ENCODE data around the gene ATP2B3. TPM values are rescaled to one million over a fixed set of nuclear protein-coding genes. Genes with fewer than 3 reads are reported as not detected.

Gene ATP2B3
- total and polyA plus RNA-seq, 9 of the 15 experiments (the other 6 are each of a cell fraction or from before 2014, with no cell fraction given) = 0.04 TPM; not detected in 8

DNA sequence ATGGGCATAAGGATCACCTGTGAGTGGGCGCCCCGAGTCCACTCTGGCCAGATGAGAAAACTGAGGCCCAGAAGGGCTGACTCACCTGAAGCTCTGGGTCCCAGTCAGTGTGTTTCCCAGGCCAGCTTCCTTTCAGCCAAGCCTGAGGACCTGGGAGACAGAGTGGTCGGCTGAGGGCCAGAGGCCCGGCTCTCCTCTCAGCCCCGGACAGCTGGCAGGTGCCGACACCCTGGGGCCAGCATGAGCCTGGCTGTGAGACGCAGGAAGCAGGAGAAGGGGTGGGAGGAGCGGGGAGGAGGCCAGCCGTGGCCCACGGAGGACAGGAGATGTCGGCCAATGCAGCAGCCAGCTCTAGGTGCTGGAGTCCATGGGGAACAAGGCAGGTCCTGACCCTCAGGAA lies 28.9 kb downstream of the ATP2B3 start:
- Histone ChIP-seq H3K4me3 (no peak overlapping the region), H3K4me1 (replicated peaks in 1 of 2; ENCODE audit: control insufficient read depth in 2 of 2, insufficient read depth in 2 of 2, low read length in 2 of 2) (peaks cover 0 to 35% of the 10 kb centered on the region in 2 experiments; a peak in 3 of 5 replicates), H3K27me3 (ENCODE audit: control insufficient read depth in 2 of 2, insufficient read depth in 2 of 2, low read length in 2 of 2) (peaks cover 3 to 34% of the 10 kb centered on the region in 2 experiments; a peak in 3 of 5 replicates), H3K36me3 (ENCODE audit: control insufficient read depth, insufficient read depth, low read length) (no peaks in the 10 kb centered on the region), H3K4me2 (ENCODE audit: insufficient read depth, low read length) (no peak overlapping the region), H4K20me1 (replicated peaks; ENCODE audit: control insufficient read depth, insufficient read depth, low read length) (no peaks in the 10 kb centered on the region), H2AFZ (ENCODE audit: low read depth, low read length) (no peak overlapping the region), H3K79me2 (ENCODE audit: control insufficient read depth, insufficient read depth, low read length) (no peaks in the 10 kb centered on the region), H3K9me1 (ENCODE audit: control insufficient read depth, insufficient read depth, low read length) (no peaks in the 10 kb centered on the region), H3K9ac (ENCODE audit: insufficient read depth in 1 of 2, low read depth in 2 of 2, low read length in 2 of 2) (no peak overlapping the region; a peak in 1 of 4 replicates), H3K27ac (ENCODE audit: extremely low read depth, low read depth, low read length) (no peak overlapping the region), H3K9me3 (replicated peaks; ENCODE audit: control insufficient read depth, insufficient read depth, low read depth, low read length) (no peaks in the 10 kb centered on the region)
- DNase-seq (ENCODE audit: extremely low read depth in 1 of 4, low spot score in 3 of 4) = no peak
- TF ChIP-seq NFRKB (IDR thresholded peaks at IDR 0.05; ENCODE audit: low read depth) (no peak), RFX7 (CRISPR knock-in tag; IDR thresholded peaks at IDR 0.05) (no peak), BRCA1 (IDR thresholded peaks at IDR 0.05) (no peak), BRCA1 (CRISPR knock-in tag; IDR thresholded peaks at IDR 0.05) (no peak), PURB (CRISPR knock-in tag; IDR thresholded peaks at IDR 0.05; ENCODE audit: low read depth) (no peak), RUNX1 (IDR thresholded peaks at IDR 0.05; ENCODE audit: low read depth) (no peak), ZNF324 (CRISPR knock-in tag; IDR thresholded peaks at IDR 0.05) (no peak), SP1 (CRISPR knock-in tag; IDR thresholded peaks at IDR 0.05) (no peak), CBX3 (IDR thresholded peaks at IDR 0.05; ENCODE audit: borderline replicate concordance in 1 of 2, low read length in 2 of 2) (no peak), TAF1 (IDR thresholded peaks at IDR 0.05; ENCODE audit: control insufficient read depth, extremely low read depth, insufficient read depth, low read length, severe bottlenecking) (no peak), TEAD4 (IDR thresholded peaks at IDR 0.05; ENCODE audit: low read length) (no peak), TEAD4 (CRISPR knock-in tag; IDR thresholded peaks at IDR 0.05; ENCODE audit: borderline replicate concordance) (no peak), KHSRP (IDR thresholded peaks at IDR 0.05) (no peak), KDM4B (IDR thresholded peaks at IDR 0.05; ENCODE audit: borderline replicate concordance in 2 of 2, low read depth in 1 of 2) (no peak)
- TF ChIP-seq, protein P1, sequence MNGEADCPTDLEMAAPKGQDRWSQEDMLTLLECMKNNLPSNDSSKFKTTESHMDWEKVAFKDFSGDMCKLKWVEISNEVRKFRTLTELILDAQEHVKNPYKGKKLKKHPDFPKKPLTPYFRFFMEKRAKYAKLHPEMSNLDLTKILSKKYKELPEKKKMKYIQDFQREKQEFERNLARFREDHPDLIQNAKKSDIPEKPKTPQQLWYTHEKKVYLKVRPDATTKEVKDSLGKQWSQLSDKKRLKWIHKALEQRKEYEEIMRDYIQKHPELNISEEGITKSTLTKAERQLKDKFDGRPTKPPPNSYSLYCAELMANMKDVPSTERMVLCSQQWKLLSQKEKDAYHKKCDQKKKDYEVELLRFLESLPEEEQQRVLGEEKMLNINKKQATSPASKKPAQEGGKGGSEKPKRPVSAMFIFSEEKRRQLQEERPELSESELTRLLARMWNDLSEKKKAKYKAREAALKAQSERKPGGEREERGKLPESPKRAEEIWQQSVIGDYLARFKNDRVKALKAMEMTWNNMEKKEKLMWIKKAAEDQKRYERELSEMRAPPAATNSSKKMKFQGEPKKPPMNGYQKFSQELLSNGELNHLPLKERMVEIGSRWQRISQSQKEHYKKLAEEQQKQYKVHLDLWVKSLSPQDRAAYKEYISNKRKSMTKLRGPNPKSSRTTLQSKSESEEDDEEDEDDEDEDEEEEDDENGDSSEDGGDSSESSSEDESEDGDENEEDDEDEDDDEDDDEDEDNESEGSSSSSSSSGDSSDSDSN (IDR thresholded peaks at IDR 0.05; ENCODE audit: borderline replicate concordance in 1 of 2, low read depth in 2 of 2, low read length in 2 of 2) = no peak
- TF ChIP-seq, protein P2, sequence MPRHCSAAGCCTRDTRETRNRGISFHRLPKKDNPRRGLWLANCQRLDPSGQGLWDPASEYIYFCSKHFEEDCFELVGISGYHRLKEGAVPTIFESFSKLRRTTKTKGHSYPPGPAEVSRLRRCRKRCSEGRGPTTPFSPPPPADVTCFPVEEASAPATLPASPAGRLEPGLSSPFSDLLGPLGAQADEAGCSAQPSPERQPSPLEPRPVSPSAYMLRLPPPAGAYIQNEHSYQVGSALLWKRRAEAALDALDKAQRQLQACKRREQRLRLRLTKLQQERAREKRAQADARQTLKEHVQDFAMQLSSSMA (CRISPR knock-in tag; IDR thresholded peaks at IDR 0.05) = no peak
- FAIRE-seq = no peak
- intact Hi-C loops (cut with micrococcal nuclease) (no loop called here), in situ Hi-C loops (cut with MboI) (no loop called here)
- WGBS (ENCODE audit: insufficient coverage, low coverage, missing lambda C conversion rate) = 25% methylated on average over 7 of the region's 11 CpGs
- no peak for ATAC-seq
- no TSS peak for BruUV-seq (replicated peaks)
- CTCF ChIA-PET (ENCODE audit: low intra/inter-chr PET ratio) = interaction anchor here (0.5 kb wide), 1 partner anchor 101 kb away, joined by 3 read pairs; no protein-coding TSS in a partner anchor
- POLR2A ChIA-PET = no interaction called here

All from K562 (cell line).